ENCODE data around the gene KCNA10. TPM values are rescaled to one million over a fixed set of nuclear protein-coding genes. Genes with fewer than 3 reads are reported as not detected.

KCNA10 gene
- total RNA-seq, 3 donors from 2014 or later (not counting 1 experiment from before 2014, with no cell fraction given): not detected

DNA sequence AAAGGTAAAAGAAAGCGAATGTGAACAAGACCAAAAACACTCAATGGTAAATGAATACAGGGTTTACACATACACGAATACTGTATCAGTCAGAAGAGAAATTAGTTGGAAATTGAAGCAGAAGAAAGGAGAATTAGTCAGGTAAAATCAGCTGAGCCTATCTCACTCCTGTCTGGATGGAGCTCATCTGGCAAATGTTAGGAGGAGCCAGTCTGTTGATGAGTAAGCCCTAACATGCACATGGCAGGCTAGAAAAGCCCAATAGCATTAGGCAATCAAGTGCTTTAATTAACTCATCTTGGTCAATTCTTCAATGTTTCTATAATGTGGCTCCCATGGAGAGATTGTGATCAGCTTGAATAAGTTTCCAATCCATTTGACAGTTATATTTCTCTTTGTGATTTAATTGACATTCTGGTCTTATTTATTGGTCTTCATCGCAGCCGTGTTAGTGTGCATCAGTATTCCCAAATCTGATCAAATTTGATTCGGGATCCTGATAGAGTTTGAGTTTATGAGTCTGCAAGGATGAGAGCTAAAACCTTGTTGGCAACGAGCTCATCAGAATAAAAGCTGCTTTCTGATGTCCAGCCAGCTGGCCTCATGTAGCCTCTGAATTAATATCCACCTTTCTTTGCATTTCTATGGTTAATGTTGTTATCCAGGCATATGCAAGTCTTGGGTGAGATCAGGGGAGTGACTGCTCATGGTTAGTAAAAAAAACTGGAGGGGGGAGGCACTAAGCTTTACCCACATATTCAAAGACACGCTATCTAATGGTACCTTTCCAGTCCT lies 22.1 kb upstream of the KCNA10 start:
- H3K27ac Mint-ChIP-seq: no peak overlapping the region
- Histone ChIP-seq H3K4me1 (ENCODE audit: control insufficient read depth, insufficient read depth, low read length) (no peaks in the 10 kb centered on the region), H3K9me3 (ENCODE audit: control insufficient read depth, insufficient read depth, low read length) (no peaks in the 10 kb centered on the region), H3K36me3 (ENCODE audit: control insufficient read depth, insufficient read depth, low read length) (no peaks in the 10 kb centered on the region), H3K27ac (ENCODE audit: low read length) (no peak overlapping the region), H3K27me3 (ENCODE audit: control insufficient read depth, insufficient read depth, low read length) (no peaks in the 10 kb centered on the region), H3K4me3 (ENCODE audit: low read length) (no peak overlapping the region)
- no peak for TF ChIP-seq CTCF (IDR thresholded peaks at IDR 0.05)
- no peaks in the 10 kb centered on the region for H3K4me1 Mint-ChIP-seq
- H3K36me3 Mint-ChIP-seq: no peaks in the 10 kb centered on the region
- H3K9me3 Mint-ChIP-seq: no peaks in the 10 kb centered on the region
- H3K4me3 Mint-ChIP-seq: no peak overlapping the region
- intact Hi-C loops (cut with micrococcal nuclease): no loop called here
- DNase-seq (no peak), ATAC-seq (no peak)
- 79% methylated on average over 7 of the region's 7 CpGs for WGBS (ENCODE audit: insufficient coverage)
- H3K27me3 Mint-ChIP-seq (ENCODE audit: low read depth in 2 of 2): peaks cover 9 to 10% of the 10 kb centered on the region in 2 donors

DNA sequence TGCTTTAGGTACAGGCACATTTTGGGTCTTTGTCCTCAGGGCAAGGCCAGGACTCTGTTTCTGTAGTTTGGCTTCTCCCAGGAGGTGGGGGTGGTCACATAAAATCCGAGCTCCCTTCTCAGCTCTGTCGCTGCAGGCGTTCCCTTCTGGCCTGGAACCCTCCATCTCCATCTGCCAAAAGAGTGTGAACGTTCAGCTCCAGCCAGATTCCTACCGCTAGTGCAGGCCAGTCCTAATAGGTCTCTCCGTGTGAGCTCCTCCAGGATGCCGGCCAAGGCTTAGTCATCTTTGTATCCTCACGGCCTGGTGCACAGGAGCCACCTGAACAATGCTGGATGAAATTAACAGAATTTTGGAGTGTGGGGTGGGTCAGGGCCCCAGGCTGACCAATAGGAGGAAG lies 19.9 kb upstream of the KCNA10 start:
- Histone ChIP-seq H3K9me3 (ENCODE audit: control insufficient read depth, insufficient read depth, low read length) (no peaks in the 10 kb centered on the region), H3K36me3 (ENCODE audit: control insufficient read depth, insufficient read depth, low read length) (no peaks in the 10 kb centered on the region), H3K4me3 (ENCODE audit: low read length) (no peak overlapping the region), H3K27me3 (ENCODE audit: control insufficient read depth, insufficient read depth, low read length) (no peaks in the 10 kb centered on the region), H3K4me1 (ENCODE audit: control insufficient read depth, insufficient read depth, low read length) (no peaks in the 10 kb centered on the region), H3K27ac (ENCODE audit: low read length) (no peak overlapping the region)
- Mint-ChIP-seq H3K4me3 (no peak overlapping the region), H3K27ac (no peak overlapping the region), H3K36me3 (no peaks in the 10 kb centered on the region), H3K9me3 (no peaks in the 10 kb centered on the region), H3K4me1 (no peaks in the 10 kb centered on the region), H3K27me3 (ENCODE audit: low read depth in 2 of 2) (peaks cover 6 to 8% of the 10 kb centered on the region in 2 donors)
- intact Hi-C loops (cut with micrococcal nuclease): no loop called here
- ATAC-seq: no peak
- 87% methylated on average over 8 of the region's 8 CpGs for WGBS (ENCODE audit: insufficient coverage)
- no peak for TF ChIP-seq CTCF (IDR thresholded peaks at IDR 0.05)
- no peak for DNase-seq

DNA sequence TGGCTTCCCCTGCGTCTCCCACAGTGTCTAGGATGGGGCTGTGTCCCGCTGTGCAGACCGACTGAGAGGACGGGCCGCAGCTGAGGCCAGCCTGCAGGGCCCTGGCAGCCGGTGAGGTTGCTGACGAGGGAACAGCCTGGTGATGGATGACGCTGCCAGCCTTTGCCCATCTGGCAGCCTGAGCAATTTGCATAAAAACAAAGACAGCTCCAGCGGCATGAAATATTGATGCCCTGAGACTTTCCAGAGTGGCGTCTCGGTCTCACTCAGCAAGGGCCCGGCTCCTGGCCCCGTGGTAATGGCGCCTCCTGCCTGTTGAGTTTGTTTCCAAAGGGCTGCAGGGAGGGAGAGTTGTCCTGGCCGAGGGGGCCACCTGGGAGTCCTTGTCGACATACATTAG lies 19.1 kb upstream of the KCNA10 start:
- H3K4me1 Mint-ChIP-seq: no peaks in the 10 kb centered on the region
- H3K4me1 ChIP-seq (ENCODE audit: control insufficient read depth, insufficient read depth, low read length): no peaks in the 10 kb centered on the region
- no peak overlapping the region for H3K27ac ChIP-seq (ENCODE audit: low read length)
- no peak overlapping the region for H3K27ac Mint-ChIP-seq
- no peaks in the 10 kb centered on the region for H3K9me3 Mint-ChIP-seq
- H3K4me3 ChIP-seq (ENCODE audit: low read length): no peak overlapping the region
- intact Hi-C loops (cut with micrococcal nuclease): no loop called here
- no peak overlapping the region for H3K4me3 Mint-ChIP-seq
- no peaks in the 10 kb centered on the region for H3K36me3 ChIP-seq (ENCODE audit: control insufficient read depth, insufficient read depth, low read length)
- 85% methylated on average over 16 of the region's 16 CpGs for WGBS (ENCODE audit: insufficient coverage)
- peaks cover 6 to 14% of the 10 kb centered on the region in 2 donors for H3K27me3 Mint-ChIP-seq (ENCODE audit: low read depth in 2 of 2)
- no peaks in the 10 kb centered on the region for H3K36me3 Mint-ChIP-seq
- no peaks in the 10 kb centered on the region for H3K27me3 ChIP-seq (ENCODE audit: control insufficient read depth, insufficient read depth, low read length)
- no peaks in the 10 kb centered on the region for H3K9me3 ChIP-seq (ENCODE audit: control insufficient read depth, insufficient read depth, low read length)
- DNase-seq (no peak), ATAC-seq (no peak)
- TF ChIP-seq CTCF (IDR thresholded peaks at IDR 0.05): no peak

DNA sequence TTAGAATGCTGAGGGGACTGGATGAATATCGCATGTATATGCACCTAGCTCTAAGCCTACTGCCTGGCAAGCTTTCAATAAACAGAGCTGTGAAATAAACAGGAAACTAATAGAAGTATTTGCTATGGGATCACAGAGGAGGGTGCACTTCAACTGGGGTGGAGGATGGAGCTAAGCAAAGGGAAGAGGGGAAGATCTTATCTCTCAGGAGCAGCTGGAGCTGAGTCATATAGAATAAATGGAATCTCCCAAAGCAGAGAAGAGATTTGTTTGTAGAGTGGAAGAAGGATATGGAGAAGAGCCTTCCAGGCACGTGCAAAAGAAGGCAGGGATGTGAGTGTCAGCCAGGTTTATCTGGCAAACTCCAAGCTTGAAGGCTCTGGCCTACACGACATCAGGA lies 17.0 kb upstream of the KCNA10 start:
- peaks cover 9 to 14% of the 10 kb centered on the region in 2 donors for H3K27me3 Mint-ChIP-seq (ENCODE audit: low read depth in 2 of 2)
- intact Hi-C loops (cut with micrococcal nuclease): no loop called here
- H3K36me3 ChIP-seq (ENCODE audit: control insufficient read depth, insufficient read depth, low read length): no peaks in the 10 kb centered on the region
- DNase-seq: no peak
- no peaks in the 10 kb centered on the region for H3K4me1 ChIP-seq (ENCODE audit: control insufficient read depth, insufficient read depth, low read length)
- no peak overlapping the region for H3K27ac Mint-ChIP-seq
- no peaks in the 10 kb centered on the region for H3K9me3 Mint-ChIP-seq
- no peak for ATAC-seq
- H3K27me3 ChIP-seq (ENCODE audit: control insufficient read depth, insufficient read depth, low read length): no peaks in the 10 kb centered on the region
- no peaks in the 10 kb centered on the region for H3K36me3 Mint-ChIP-seq
- H3K9me3 ChIP-seq (ENCODE audit: control insufficient read depth, insufficient read depth, low read length): no peaks in the 10 kb centered on the region
- H3K4me3 Mint-ChIP-seq: no peak overlapping the region
- no peak for TF ChIP-seq CTCF (IDR thresholded peaks at IDR 0.05)
- H3K4me3 ChIP-seq (ENCODE audit: low read length): no peak overlapping the region
- no peak overlapping the region for H3K27ac ChIP-seq (ENCODE audit: low read length)
- H3K4me1 Mint-ChIP-seq: no peaks in the 10 kb centered on the region
- WGBS (ENCODE audit: insufficient coverage): 57% methylated on average over 3 of the region's 3 CpGs
